DND-41 (cell line): ENCODE data around the gene TMCO4.

ENCODE experiments used
- EZH2 ChIP-seq: IDR thresholded peaks from 3 replicates; pipeline ENCODE4 v1.6.1; 2012; ENCODE audit warnings: borderline replicate concordance, low read depth, mild to moderate bottlenecking, moderate library complexity, low read length, inconsistent platforms; ENCODE audit not compliant: severe bottlenecking
- TF ChIP-seq, protein P1 (sequence below): IDR thresholded peaks from 2 replicates; pipeline ENCODE4 v1.5.1; 2012; ENCODE audit warnings: borderline replicate concordance, low read length, moderate library complexity, mild to moderate bottlenecking; ENCODE audit not compliant: poor library complexity, severe bottlenecking; ENCODE audit errors: extremely low read depth

DNA sequence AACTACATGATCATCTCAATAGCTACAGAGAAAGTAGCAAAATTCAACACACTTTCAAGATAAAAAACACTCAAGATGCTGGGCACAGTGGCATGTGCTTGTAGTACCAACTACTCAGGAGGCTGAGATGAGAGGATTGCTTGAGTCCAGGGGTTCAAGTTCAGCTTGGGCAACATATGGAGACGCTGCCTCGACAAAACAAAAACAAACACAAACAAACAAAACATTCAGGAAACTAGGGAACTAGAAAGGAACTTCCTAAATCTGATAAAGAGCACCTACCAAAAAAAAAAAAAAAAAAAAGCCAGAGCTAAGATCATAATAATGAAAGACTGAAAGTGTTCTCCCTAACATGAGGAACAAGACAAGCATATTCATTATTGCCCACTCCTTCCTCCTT lies 38.1 kb upstream of the TMCO4 start:
- TF ChIP-seq, protein P1, sequence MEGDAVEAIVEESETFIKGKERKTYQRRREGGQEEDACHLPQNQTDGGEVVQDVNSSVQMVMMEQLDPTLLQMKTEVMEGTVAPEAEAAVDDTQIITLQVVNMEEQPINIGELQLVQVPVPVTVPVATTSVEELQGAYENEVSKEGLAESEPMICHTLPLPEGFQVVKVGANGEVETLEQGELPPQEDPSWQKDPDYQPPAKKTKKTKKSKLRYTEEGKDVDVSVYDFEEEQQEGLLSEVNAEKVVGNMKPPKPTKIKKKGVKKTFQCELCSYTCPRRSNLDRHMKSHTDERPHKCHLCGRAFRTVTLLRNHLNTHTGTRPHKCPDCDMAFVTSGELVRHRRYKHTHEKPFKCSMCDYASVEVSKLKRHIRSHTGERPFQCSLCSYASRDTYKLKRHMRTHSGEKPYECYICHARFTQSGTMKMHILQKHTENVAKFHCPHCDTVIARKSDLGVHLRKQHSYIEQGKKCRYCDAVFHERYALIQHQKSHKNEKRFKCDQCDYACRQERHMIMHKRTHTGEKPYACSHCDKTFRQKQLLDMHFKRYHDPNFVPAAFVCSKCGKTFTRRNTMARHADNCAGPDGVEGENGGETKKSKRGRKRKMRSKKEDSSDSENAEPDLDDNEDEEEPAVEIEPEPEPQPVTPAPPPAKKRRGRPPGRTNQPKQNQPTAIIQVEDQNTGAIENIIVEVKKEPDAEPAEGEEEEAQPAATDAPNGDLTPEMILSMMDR, result no peak
- no peak for TF ChIP-seq EZH2
